ENCODE results near the gene AKAP5. TPM values are rescaled to one million over a fixed set of nuclear protein-coding genes. Genes with fewer than 3 reads are reported as not detected.

Gene AKAP5
- total and polyA plus RNA-seq, 2 of the 13 experiments (the other 11 are each of a cell fraction or from before 2014, with no cell fraction given): 0.18 to 1.5 TPM

DNA sequence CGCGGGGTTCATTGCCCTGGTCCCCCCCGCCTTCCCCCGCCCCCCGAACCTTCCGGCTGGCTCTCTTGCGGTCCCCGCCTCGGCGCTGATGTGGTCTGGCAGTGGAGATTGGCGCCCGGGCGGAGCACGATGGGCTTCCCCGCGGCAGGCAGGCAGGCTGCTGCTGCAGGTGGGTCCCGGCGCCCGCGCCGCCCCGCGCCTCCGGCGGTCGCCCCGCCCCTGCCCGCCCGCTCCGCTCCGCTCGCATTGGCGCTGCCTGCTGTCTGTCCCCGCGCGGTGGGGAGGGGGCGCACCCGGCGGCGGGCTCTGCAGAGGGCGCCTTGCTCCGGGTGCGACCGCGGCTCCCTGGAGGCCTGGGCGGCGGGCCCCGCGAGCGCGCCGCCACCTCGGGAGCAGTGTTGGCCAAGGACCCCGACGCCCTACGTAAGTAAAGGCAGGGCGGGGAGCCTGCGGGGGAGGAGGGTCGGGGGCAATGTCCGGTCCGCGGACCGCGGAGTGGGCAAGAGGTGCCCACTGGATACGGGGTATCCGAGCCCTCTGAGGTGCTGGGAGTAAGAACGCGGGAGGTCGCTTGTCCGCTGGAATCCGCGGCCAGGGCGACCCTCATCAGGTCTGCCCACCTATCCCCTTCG, at the start of gene AKAP5 (continued):
- TF ChIP-seq, protein P1, sequence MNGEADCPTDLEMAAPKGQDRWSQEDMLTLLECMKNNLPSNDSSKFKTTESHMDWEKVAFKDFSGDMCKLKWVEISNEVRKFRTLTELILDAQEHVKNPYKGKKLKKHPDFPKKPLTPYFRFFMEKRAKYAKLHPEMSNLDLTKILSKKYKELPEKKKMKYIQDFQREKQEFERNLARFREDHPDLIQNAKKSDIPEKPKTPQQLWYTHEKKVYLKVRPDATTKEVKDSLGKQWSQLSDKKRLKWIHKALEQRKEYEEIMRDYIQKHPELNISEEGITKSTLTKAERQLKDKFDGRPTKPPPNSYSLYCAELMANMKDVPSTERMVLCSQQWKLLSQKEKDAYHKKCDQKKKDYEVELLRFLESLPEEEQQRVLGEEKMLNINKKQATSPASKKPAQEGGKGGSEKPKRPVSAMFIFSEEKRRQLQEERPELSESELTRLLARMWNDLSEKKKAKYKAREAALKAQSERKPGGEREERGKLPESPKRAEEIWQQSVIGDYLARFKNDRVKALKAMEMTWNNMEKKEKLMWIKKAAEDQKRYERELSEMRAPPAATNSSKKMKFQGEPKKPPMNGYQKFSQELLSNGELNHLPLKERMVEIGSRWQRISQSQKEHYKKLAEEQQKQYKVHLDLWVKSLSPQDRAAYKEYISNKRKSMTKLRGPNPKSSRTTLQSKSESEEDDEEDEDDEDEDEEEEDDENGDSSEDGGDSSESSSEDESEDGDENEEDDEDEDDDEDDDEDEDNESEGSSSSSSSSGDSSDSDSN (CRISPR knock-in tag; IDR thresholded peaks at IDR 0.05): peak; percentile 38; the same call in 1 of the 2 replicates
- TF ChIP-seq AGO2 (optimal IDR thresholded peaks at IDR 0.05; ENCODE audit: low read depth, low read length): no peak
- no peak for TF ChIP-seq ZNF660 (CRISPR knock-in tag; IDR thresholded peaks at IDR 0.05; ENCODE audit: borderline replicate concordance, low read depth)
- no peak for TF ChIP-seq MTA3 (CRISPR knock-in tag; IDR thresholded peaks at IDR 0.05)
- TF ChIP-seq, protein P2, sequence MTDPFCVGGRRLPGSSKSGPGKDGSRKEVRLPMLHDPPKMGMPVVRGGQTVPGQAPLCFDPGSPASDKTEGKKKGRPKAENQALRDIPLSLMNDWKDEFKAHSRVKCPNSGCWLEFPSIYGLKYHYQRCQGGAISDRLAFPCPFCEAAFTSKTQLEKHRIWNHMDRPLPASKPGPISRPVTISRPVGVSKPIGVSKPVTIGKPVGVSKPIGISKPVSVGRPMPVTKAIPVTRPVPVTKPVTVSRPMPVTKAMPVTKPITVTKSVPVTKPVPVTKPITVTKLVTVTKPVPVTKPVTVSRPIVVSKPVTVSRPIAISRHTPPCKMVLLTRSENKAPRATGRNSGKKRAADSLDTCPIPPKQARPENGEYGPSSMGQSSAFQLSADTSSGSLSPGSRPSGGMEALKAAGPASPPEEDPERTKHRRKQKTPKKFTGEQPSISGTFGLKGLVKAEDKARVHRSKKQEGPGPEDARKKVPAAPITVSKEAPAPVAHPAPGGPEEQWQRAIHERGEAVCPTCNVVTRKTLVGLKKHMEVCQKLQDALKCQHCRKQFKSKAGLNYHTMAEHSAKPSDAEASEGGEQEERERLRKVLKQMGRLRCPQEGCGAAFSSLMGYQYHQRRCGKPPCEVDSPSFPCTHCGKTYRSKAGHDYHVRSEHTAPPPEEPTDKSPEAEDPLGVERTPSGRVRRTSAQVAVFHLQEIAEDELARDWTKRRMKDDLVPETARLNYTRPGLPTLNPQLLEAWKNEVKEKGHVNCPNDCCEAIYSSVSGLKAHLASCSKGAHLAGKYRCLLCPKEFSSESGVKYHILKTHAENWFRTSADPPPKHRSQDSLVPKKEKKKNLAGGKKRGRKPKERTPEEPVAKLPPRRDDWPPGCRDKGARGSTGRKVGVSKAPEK (CRISPR knock-in tag; IDR thresholded peaks at IDR 0.05; ENCODE audit: borderline replicate concordance): no peak
- TF ChIP-seq, protein P3, sequence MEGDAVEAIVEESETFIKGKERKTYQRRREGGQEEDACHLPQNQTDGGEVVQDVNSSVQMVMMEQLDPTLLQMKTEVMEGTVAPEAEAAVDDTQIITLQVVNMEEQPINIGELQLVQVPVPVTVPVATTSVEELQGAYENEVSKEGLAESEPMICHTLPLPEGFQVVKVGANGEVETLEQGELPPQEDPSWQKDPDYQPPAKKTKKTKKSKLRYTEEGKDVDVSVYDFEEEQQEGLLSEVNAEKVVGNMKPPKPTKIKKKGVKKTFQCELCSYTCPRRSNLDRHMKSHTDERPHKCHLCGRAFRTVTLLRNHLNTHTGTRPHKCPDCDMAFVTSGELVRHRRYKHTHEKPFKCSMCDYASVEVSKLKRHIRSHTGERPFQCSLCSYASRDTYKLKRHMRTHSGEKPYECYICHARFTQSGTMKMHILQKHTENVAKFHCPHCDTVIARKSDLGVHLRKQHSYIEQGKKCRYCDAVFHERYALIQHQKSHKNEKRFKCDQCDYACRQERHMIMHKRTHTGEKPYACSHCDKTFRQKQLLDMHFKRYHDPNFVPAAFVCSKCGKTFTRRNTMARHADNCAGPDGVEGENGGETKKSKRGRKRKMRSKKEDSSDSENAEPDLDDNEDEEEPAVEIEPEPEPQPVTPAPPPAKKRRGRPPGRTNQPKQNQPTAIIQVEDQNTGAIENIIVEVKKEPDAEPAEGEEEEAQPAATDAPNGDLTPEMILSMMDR (CRISPR knock-in tag; IDR thresholded peaks at IDR 0.05): peak; percentile 49; the same call in 1 of the 2 replicates
- TF ChIP-seq ZNF567 (CRISPR knock-in tag; IDR thresholded peaks at IDR 0.05; ENCODE audit: borderline replicate concordance): 0 out of 2 replicates have a peak, but pooled peaks have one; percentile 61
- TF ChIP-seq ZNF772 (CRISPR knock-in tag; IDR thresholded peaks at IDR 0.05): no peak
- TF ChIP-seq RBFOX2 (IDR thresholded peaks at IDR 0.05; ENCODE audit: low read depth, low read length): 0 out of 2 replicates have a peak, but pooled peaks have one; percentile 30
- TF ChIP-seq MEIS2 (CRISPR knock-in tag; IDR thresholded peaks at IDR 0.05): 0 out of 2 replicates have a peak, but pooled peaks have one; percentile 31
- TF ChIP-seq ZNF446 (CRISPR knock-in tag; IDR thresholded peaks at IDR 0.05): 0 out of 2 replicates have a peak, but pooled peaks have one; percentile 57
- no peak for TF ChIP-seq ZC3H13 (CRISPR knock-in tag; IDR thresholded peaks at IDR 0.05)
- TF ChIP-seq ZNF451 (CRISPR knock-in tag; IDR thresholded peaks at IDR 0.05): no peak
- TF ChIP-seq, protein P4, sequence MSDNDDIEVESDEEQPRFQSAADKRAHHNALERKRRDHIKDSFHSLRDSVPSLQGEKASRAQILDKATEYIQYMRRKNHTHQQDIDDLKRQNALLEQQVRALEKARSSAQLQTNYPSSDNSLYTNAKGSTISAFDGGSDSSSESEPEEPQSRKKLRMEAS (IDR thresholded peaks at IDR 0.05): peak; percentile 64

All from HepG2 (cell line).